HL-60/S4 (cell line): ENCODE results near the gene C20orf202.
"Not testable (repeated sequence)": the region's sequence is repeated elsewhere in the genome, so short reads cannot be mapped to it uniquely, and the experiment has no call there.

Experiments
- in situ Hi-C: fragments of 300-500 bp; cut with MboI; formaldehyde crosslinking; loops from 2 replicates; pipeline ENCODE4 v1.14.3; 2022; ENCODE audit warnings: low sequenced_read_pairs

The C20orf202 gene

GRCh38 chr20:1207293-1207878, 4.1 kb downstream of the C20orf202 start:
- in situ Hi-C loops = no loop called here

GRCh38 chr20:1209447-1210387, 6.5 kb downstream of the C20orf202 start:
- in situ Hi-C loops = loop anchor here (10.0 kb wide), 1 partner anchor 395 kb away; no protein-coding TSS in a partner anchor

- in situ Hi-C loops = loop anchor here (10.0 kb wide), 1 partner anchor 396 kb away; no protein-coding TSS in a partner anchor
These were observed 7.2 kb downstream of the C20orf202 start for GRCh38 chr20:1210501-1210900.

- in situ Hi-C loops = loop anchor here (10.0 kb wide), 1 partner anchor 397 kb away; no protein-coding TSS in a partner anchor
These were observed 8.8 kb downstream of the C20orf202 start for GRCh38 chr20:1212023-1212422.

GRCh38 chr20:1212607-1213396, 9.5 kb downstream of the C20orf202 start:
- in situ Hi-C loops = loop anchor here (10.0 kb wide), 1 partner anchor 398 kb away; no protein-coding TSS in a partner anchor

- in situ Hi-C loops = loop anchor here (10.0 kb wide), 1 partner anchor 400 kb away; no protein-coding TSS in a partner anchor
These were observed 11.6 kb downstream of the C20orf202 start for GRCh38 chr20:1214838-1215261.

GRCh38 chr20:1215386-1216170, 12.3 kb downstream of the C20orf202 start:
- in situ Hi-C loops = loop anchor here (10.0 kb wide), 1 partner anchor 401 kb away; no protein-coding TSS in a partner anchor

- in situ Hi-C loops = loop anchor here (10.0 kb wide), 1 partner anchor 402 kb away; no protein-coding TSS in a partner anchor
These were observed 13.5 kb downstream of the C20orf202 start for GRCh38 chr20:1216527-1217427.

- in situ Hi-C loops = not testable (repeated sequence)
These were observed 19.5 kb downstream of the C20orf202 start for GRCh38 chr20:1222750-1223149.

GRCh38 chr20:1224205-1224890, 21.1 kb downstream of the C20orf202 start:
- in situ Hi-C loops = no loop called here

GRCh38 chr20:1225263-1225782, 22.1 kb downstream of the C20orf202 start:
- in situ Hi-C loops = no loop called here

GRCh38 chr20:1225783-1226654, 22.8 kb downstream of the C20orf202 start, which contains the start of gene RAD21L1:
RAD21L1 (plus strand) TSS chr20:1226044; CDS start chr20:1228454, 2,410 bp downstream.
- in situ Hi-C loops = no loop called here

- in situ Hi-C loops = no loop called here
These were observed 26.3 kb downstream of the C20orf202 start for GRCh38 chr20:1229541-1229940.

GRCh38 chr20:1232286-1233111, 29.2 kb downstream of the C20orf202 start:
- in situ Hi-C loops = no loop called here

GRCh38 chr20:1240549-1240948, 37.3 kb downstream of the C20orf202 start:
- in situ Hi-C loops = no loop called here

- in situ Hi-C loops = no loop called here
These were observed 38.2 kb downstream of the C20orf202 start for GRCh38 chr20:1241456-1241855.
